CD4-positive, CD25-positive, alpha-beta regulatory T cell (primary cell): Measurements from ENCODE around the gene KRTAP19-8. TPM values are rescaled to one million over a fixed set of nuclear protein-coding genes. Genes with fewer than 3 reads are reported as not detected.

Source experiments
- ATAC-seq, 2 donors: fragments of 150-1000 bp; cut with Tn5 transposase; one replicate each; pipeline ENCODE4 v1.10.0; 2021; ENCODE audit warnings: low read depth in 2 of 2, moderate number of reproducible peaks in 2 of 2, moderate library complexity in 1 of 2
- DNase-seq, 3 donors: peaks; one replicate each; pipeline versions ENCODE4 v3.0.0 to v3.0.0-alpha.2; 2012 to 2022; ENCODE audit warnings: mixed read lengths in 1 of 3
- H3K27ac ChIP-seq: one replicate; pipeline ENCODE4 v1.7.0; 2013; ENCODE audit warnings: mild to moderate bottlenecking, low read length; ENCODE audit not compliant: insufficient read depth, poor library complexity, severe bottlenecking
- H3K27me3 ChIP-seq: one replicate; pipeline ENCODE4 v1.7.0; 2013; ENCODE audit warnings: low read length; ENCODE audit not compliant: control insufficient read depth, insufficient read depth
- H3K36me3 ChIP-seq: one replicate; pipeline ENCODE4 v1.7.0; 2013; ENCODE audit warnings: mild to moderate bottlenecking, low read length, moderate library complexity; ENCODE audit not compliant: control insufficient read depth, insufficient read depth
- H3K4me1 ChIP-seq: 2 replicates; pipeline ENCODE4 v1.7.0; 2013; ENCODE audit warnings: mild to moderate bottlenecking, low read length; ENCODE audit not compliant: insufficient read depth, control insufficient read depth, poor library complexity, severe bottlenecking
- H3K4me3 ChIP-seq: one replicate; pipeline ENCODE4 v1.7.0; 2013; ENCODE audit warnings: low read depth, mild to moderate bottlenecking, low read length, moderate library complexity
- H3K9me3 ChIP-seq, 2 experiments: 1 replicate in 1 of 2; 2 replicates in 1 of 2; pipeline ENCODE4 v1.7.0; 2013; ENCODE audit warnings: low read length in 2 of 2, mild to moderate bottlenecking in 1 of 2, moderate library complexity in 1 of 2; ENCODE audit not compliant: control insufficient read depth in 2 of 2
- H3K27ac Mint-ChIP-seq, 3 donors: one replicate each; pipeline ENCODE4 v1.8.0; 2020 to 2022; ENCODE audit warnings: mild to moderate bottlenecking in 3 of 3, mixed read lengths in 3 of 3, moderate library complexity in 2 of 3
- H3K27me3 Mint-ChIP-seq: one replicate; pipeline ENCODE4 v1.8.0; 2022; ENCODE audit warnings: mild to moderate bottlenecking, mixed read lengths
- H3K36me3 Mint-ChIP-seq: one replicate; pipeline ENCODE4 v1.8.0; 2020; ENCODE audit warnings: mixed read lengths
- H3K4me1 Mint-ChIP-seq, 4 donors: one replicate each; pipeline ENCODE4 v1.8.0; 2020 to 2022; ENCODE audit warnings: mixed read lengths in 4 of 4, mild to moderate bottlenecking in 1 of 4
- H3K4me3 Mint-ChIP-seq, 4 donors: one replicate each; pipeline ENCODE4 v1.8.0; 2020 to 2022; ENCODE audit warnings: mild to moderate bottlenecking in 4 of 4, mixed read lengths in 4 of 4, moderate library complexity in 3 of 4
- H3K9me3 Mint-ChIP-seq, 7 donors: one replicate each; pipeline ENCODE4 v1.8.0; 2020 to 2022; ENCODE audit warnings: mixed read lengths in 7 of 7, mild to moderate bottlenecking in 3 of 7, moderate library complexity in 2 of 7
- polyA plus RNA-seq, 4 donors: library from polyadenylated mRNA; unstranded; fragments of 300-500 nt; fragmentation: Illumina TruSeq; gene quantifications; one replicate each; pipeline ENCODE4 v1.2.3, GENCODE V29; 2021
- total RNA-seq: library from RNA; stranded (reverse); gene quantifications from one replicate; pipeline ENCODE4 v1.2.3, GENCODE V29; 2022

The KRTAP19-8 gene
- total RNA-seq, result not detected
- not detected for polyA plus RNA-seq

- H3K9me3 Mint-ChIP-seq, result peaks cover 0 to 3% (median 0%) of the 10 kb centered on the region in 7 donors
- H3K4me3 Mint-ChIP-seq, result no peak within 1 kb of the TSS
- no peaks in the 10 kb centered on the region for H3K36me3 ChIP-seq
- no peak for ATAC-seq
- H3K27ac Mint-ChIP-seq, result no peak within 1 kb of the TSS
- H3K27me3 Mint-ChIP-seq, result peaks cover 38% of the 10 kb centered on the region
- H3K4me1 Mint-ChIP-seq, result peaks cover 0 to 4% (median 1%) of the 10 kb centered on the region in 4 donors
- no peaks in the 10 kb centered on the region for H3K36me3 Mint-ChIP-seq
- peaks cover 4% of the 10 kb centered on the region for H3K27me3 ChIP-seq
- H3K4me3 ChIP-seq, result no peak within 1 kb of the TSS
- H3K4me1 ChIP-seq, result no peaks in the 10 kb centered on the region
- no peak for DNase-seq
- H3K9me3 ChIP-seq, result no peaks in the 10 kb centered on the region
- H3K27ac ChIP-seq, result no peak within 1 kb of the TSS
Measured at GRCh38 chr21:31038376-31038775, at the start of gene KRTAP19-8. KRTAP19-8 (minus strand) TSS chr21:31038476; CDS start chr21:31038443, 33 bp downstream.

GRCh38 chr21:31087639-31088473 is 49.6 kb upstream of the KRTAP19-8 start:
- no peaks in the 10 kb centered on the region for H3K4me1 ChIP-seq
- H3K27me3 ChIP-seq, result peaks cover 4% of the 10 kb centered on the region
- no peak overlapping the region for H3K4me3 Mint-ChIP-seq
- DNase-seq (no peak), ATAC-seq (no peak)
- H3K9me3 ChIP-seq, result no peaks in the 10 kb centered on the region
- no peaks in the 10 kb centered on the region for H3K36me3 ChIP-seq
- H3K4me1 Mint-ChIP-seq, result peaks cover 0 to 5% (median 4%) of the 10 kb centered on the region in 4 donors
- peaks cover 0 to 1% (median 0%) of the 10 kb centered on the region in 7 donors for H3K9me3 Mint-ChIP-seq
- no peak overlapping the region for H3K27ac ChIP-seq
- H3K27me3 Mint-ChIP-seq, result peaks cover 29% of the 10 kb centered on the region
- no peak overlapping the region for H3K27ac Mint-ChIP-seq
- no peak overlapping the region for H3K4me3 ChIP-seq
- H3K36me3 Mint-ChIP-seq, result no peaks in the 10 kb centered on the region

GRCh38 chr21:31084689-31085088 is 46.4 kb upstream of the KRTAP19-8 start:
- no peak for DNase-seq
- Histone ChIP-seq H3K27me3 (no peaks in the 10 kb centered on the region), H3K9me3 (no peaks in the 10 kb centered on the region), H3K4me3 (no peak overlapping the region), H3K36me3 (no peaks in the 10 kb centered on the region), H3K4me1 (no peaks in the 10 kb centered on the region), H3K27ac (no peak overlapping the region)
- Mint-ChIP-seq H3K4me1 (peaks cover 0 to 5% (median 4%) of the 10 kb centered on the region in 4 donors), H3K27ac (no peak overlapping the region), H3K27me3 (peaks cover 14% of the 10 kb centered on the region), H3K36me3 (no peaks in the 10 kb centered on the region), H3K4me3 (no peak overlapping the region), H3K9me3 (no peaks in the 10 kb centered on the region)
- ATAC-seq, result no peak

GRCh38 chr21:31078796-31079195 is 40.5 kb upstream of the KRTAP19-8 start:
- Mint-ChIP-seq H3K36me3 (no peaks in the 10 kb centered on the region), H3K9me3 (peaks cover 0 to 3% (median 0%) of the 10 kb centered on the region in 7 donors), H3K27me3 (peaks cover 21% of the 10 kb centered on the region), H3K27ac (no peak overlapping the region), H3K4me1 (peaks cover 0 to 14% (median 5%) of the 10 kb centered on the region in 4 donors), H3K4me3 (no peak overlapping the region)
- peak overlapping the region; percentile 31 for H3K4me3 ChIP-seq
- DNase-seq, result peak in 1 of 3 donors; percentile 29
- no peaks in the 10 kb centered on the region for H3K27me3 ChIP-seq
- H3K27ac ChIP-seq, result no peak overlapping the region
- H3K9me3 ChIP-seq, result no peaks in the 10 kb centered on the region
- peak in 1 of 2 donors; percentile 28 for ATAC-seq
- H3K4me1 ChIP-seq, result peaks cover 4% of the 10 kb centered on the region
- no peaks in the 10 kb centered on the region for H3K36me3 ChIP-seq

GRCh38 chr21:31078216-31078615 is 39.9 kb upstream of the KRTAP19-8 start:
- Histone ChIP-seq H3K4me3 (no peak overlapping the region), H3K27ac (no peak overlapping the region), H3K36me3 (no peaks in the 10 kb centered on the region), H3K4me1 (peaks cover 4% of the 10 kb centered on the region), H3K9me3 (no peaks in the 10 kb centered on the region), H3K27me3 (no peaks in the 10 kb centered on the region)
- H3K4me1 Mint-ChIP-seq, result peaks cover 0 to 14% (median 5%) of the 10 kb centered on the region in 4 donors
- no peaks in the 10 kb centered on the region for H3K36me3 Mint-ChIP-seq
- DNase-seq, result no peak
- no peak for ATAC-seq
- H3K4me3 Mint-ChIP-seq, result no peak overlapping the region
- peaks cover 21% of the 10 kb centered on the region for H3K27me3 Mint-ChIP-seq
- H3K27ac Mint-ChIP-seq, result no peak overlapping the region
- peaks cover 0 to 3% (median 0%) of the 10 kb centered on the region in 7 donors for H3K9me3 Mint-ChIP-seq

GRCh38 chr21:31075848-31076247 is 37.6 kb upstream of the KRTAP19-8 start:
- Histone ChIP-seq H3K27ac (no peak overlapping the region), H3K9me3 (no peaks in the 10 kb centered on the region), H3K27me3 (no peaks in the 10 kb centered on the region), H3K36me3 (no peaks in the 10 kb centered on the region), H3K4me1 (peaks cover 4% of the 10 kb centered on the region), H3K4me3 (no peak overlapping the region)
- Mint-ChIP-seq H3K4me3 (no peak overlapping the region), H3K36me3 (no peaks in the 10 kb centered on the region), H3K27ac (no peak overlapping the region), H3K4me1 (peaks cover 0 to 14% (median 5%) of the 10 kb centered on the region in 4 donors), H3K27me3 (peaks cover 33% of the 10 kb centered on the region), H3K9me3 (peaks cover 0 to 3% (median 0%) of the 10 kb centered on the region in 7 donors)
- DNase-seq, result no peak
- ATAC-seq, result no peak

GRCh38 chr21:31072533-31072932 is 34.3 kb upstream of the KRTAP19-8 start:
- Histone ChIP-seq H3K27me3 (no peaks in the 10 kb centered on the region), H3K27ac (no peak overlapping the region), H3K36me3 (no peaks in the 10 kb centered on the region), H3K4me1 (no peaks in the 10 kb centered on the region), H3K9me3 (no peaks in the 10 kb centered on the region), H3K4me3 (no peak overlapping the region)
- DNase-seq, result no peak
- H3K9me3 Mint-ChIP-seq, result peaks cover 0 to 3% (median 0%) of the 10 kb centered on the region in 7 donors
- no peak overlapping the region for H3K27ac Mint-ChIP-seq
- ATAC-seq, result no peak
- no peak overlapping the region for H3K4me3 Mint-ChIP-seq
- peaks cover 52% of the 10 kb centered on the region for H3K27me3 Mint-ChIP-seq
- H3K4me1 Mint-ChIP-seq, result no peaks in the 10 kb centered on the region
- no peaks in the 10 kb centered on the region for H3K36me3 Mint-ChIP-seq
